IMR-90 (cell line): ENCODE measurements around the gene TFRC.

Source experiments
- CHD1 ChIP-seq: IDR thresholded peaks from 2 replicates; pipeline ENCODE4 v1.6.1; 2012; ENCODE audit warnings: low read depth, low read length, improper control_type of control experiment
- CTCF ChIP-seq: conservative IDR thresholded peaks from 2 replicates; pipeline ENCODE4 v1.5.1; 2012; ENCODE audit warnings: mild to moderate bottlenecking, low read depth, low read length, improper control_type of control experiment
- FOS ChIP-seq: fragments of 150-350 bp; IDR thresholded peaks from 2 replicates; pipeline ENCODE4 v1.6.1; 2016; ENCODE audit warnings: low read depth, low read length
- MAZ ChIP-seq: IDR thresholded peaks from 2 replicates; pipeline ENCODE4 v1.6.1; 2012; ENCODE audit warnings: low read depth, mild to moderate bottlenecking, low read length, improper control_type of control experiment, moderate library complexity, borderline replicate concordance
- POLR2A ChIP-seq: IDR thresholded peaks from 2 replicates; pipeline ENCODE4 v1.6.1; 2012; ENCODE audit warnings: mild to moderate bottlenecking, low read depth, low read length
- RAD21 ChIP-seq: IDR thresholded peaks from 2 replicates; pipeline ENCODE4 v1.6.1; 2012; ENCODE audit warnings: low read length, improper control_type of control experiment
- RCOR1 ChIP-seq: IDR thresholded peaks from 2 replicates; pipeline ENCODE4 v1.6.1; 2012; ENCODE audit warnings: mild to moderate bottlenecking, low read length, improper control_type of control experiment; ENCODE audit not compliant: insufficient replicate concordance
- RFX5 ChIP-seq: IDR thresholded peaks from 2 replicates; pipeline ENCODE4 v1.8.0; 2012; ENCODE audit warnings: low read depth, mild to moderate bottlenecking, low read length, moderate library complexity
- SMC3 ChIP-seq: fragments of 150-350 bp; IDR thresholded peaks from 2 replicates; pipeline ENCODE4 v1.6.1; 2016; ENCODE audit warnings: low read depth, mild to moderate bottlenecking, antibody characterized with exemption, low read length, moderate library complexity
- USF2 ChIP-seq: fragments of 150-350 bp; IDR thresholded peaks from 2 replicates; pipeline ENCODE4 v1.6.1; 2017; ENCODE audit warnings: mild to moderate bottlenecking, antibody characterized with exemption, low read length, low read depth

- TF ChIP-seq CTCF (no peak), MAZ (no peak), RFX5 (no peak), RAD21 (no peak), SMC3 (no peak), USF2 (no peak), CHD1 (no peak), POLR2A (no peak), FOS (no peak), RCOR1 (no peak)
Measured at GRCh38 chr3:195999896-196000295, 82.0 kb downstream of the TFRC start.
